HCEC 1CT (cell line): ENCODE results near the gene RNF217.
"Not testable (repeated sequence)": the region's sequence is repeated elsewhere in the genome, so short reads cannot be mapped to it uniquely, and the experiment has no call there.

Source experiments
- DNase-seq: peaks from one replicate; pipeline ENCODE4 v3.0.0-alpha.2; 2017

The RNF217 gene, protein sequence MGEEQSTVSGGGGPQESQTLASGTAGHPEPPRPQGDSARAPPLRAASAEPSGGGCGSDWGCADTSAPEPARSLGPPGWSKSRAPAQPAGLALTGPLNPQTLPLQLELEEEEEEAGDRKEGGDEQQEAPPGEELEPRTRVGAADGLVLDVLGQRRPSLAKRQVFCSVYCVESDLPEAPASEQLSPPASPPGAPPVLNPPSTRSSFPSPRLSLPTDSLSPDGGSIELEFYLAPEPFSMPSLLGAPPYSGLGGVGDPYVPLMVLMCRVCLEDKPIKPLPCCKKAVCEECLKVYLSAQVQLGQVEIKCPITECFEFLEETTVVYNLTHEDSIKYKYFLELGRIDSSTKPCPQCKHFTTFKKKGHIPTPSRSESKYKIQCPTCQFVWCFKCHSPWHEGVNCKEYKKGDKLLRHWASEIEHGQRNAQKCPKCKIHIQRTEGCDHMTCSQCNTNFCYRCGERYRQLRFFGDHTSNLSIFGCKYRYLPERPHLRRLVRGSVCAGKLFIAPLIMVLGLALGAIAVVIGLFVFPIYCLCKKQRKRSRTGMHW

DNA sequence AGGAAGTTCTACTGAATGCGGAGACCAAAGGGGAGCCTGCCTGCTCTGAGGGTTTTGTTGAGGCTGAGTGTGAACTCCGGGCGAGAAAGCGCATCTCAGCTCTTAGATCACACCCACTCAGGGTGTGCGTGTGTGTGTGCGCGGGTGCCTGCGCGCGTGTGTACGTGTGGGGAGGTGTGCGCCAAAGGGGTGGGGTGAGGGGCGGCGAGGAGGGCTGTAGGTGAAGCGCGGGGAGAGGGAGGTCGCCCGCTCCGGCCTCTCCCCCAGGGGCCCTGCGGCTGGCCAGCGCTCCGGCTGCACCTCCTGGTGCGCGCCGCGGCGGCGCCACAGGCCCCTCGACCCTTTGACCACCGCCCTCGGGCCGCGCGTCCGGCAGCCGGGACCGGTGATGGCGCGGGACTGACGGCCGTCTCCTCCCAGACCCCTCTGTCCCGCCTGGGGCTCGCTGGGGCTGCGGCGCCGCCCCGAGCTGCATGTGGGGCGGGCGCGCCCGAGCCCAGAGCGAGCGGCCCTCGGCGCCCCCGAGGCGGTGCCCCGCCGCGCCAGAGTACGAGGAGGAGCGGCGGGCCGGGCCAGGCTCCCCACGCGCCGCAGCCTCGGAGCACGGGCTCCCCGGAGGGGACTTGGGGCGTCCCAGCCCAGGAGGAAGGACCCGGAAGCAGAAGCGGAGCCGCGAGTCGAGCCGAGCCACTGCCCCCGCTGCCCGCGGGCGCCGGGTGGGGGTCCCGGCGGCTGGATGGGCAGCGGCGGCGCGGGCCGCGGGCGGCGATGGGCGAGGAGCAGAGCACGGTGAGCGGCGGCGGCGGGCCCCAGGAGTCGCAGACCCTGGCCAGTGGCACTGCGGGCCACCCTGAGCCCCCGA is at the start of gene RNF217:
TSS of gene RNF217 (plus strand) at position 661 of the 862 bp plus-strand sequence. CDS start at position 769, 108 bp downstream.
- peak; percentile 56 for DNase-seq

DNA sequence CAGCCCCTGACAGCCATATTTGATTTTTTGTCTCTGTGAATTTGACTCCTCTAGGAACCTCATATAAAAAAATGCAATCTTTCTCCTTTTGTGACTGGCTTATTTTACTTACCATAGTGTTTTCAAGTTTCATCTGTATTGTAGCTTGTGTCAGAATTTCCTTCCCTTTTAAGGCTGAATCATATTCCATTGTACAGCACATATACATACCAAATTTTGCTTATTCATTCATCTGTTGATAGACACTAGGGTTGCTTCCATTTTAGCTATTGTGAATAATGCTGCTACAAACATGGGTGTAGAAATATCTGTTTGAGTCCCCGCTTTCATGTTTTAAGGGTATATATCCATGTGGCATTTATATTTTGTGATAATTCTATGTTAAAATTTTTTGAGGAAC is 49.2 kb upstream of the RNF217 start:
- DNase-seq, result no peak

DNA sequence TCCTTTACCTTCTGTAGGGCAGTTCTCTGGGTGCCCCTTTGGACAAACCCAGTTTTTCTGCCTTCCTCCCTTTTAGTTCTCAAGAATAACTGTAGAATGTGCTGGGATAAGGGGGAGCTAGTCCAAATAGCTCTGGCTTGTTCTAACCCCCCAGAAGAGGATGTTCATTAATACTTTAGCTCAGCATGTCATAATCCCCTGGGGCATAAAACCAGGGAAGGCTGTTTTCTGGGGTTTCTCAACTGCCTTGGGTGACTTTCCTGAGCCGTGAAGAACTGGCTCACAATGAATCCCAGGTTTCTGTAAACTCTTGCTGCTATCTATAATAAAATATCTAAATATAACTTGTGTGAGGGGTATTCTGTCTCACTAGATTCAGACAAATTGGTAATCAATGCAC is 44.5 kb upstream of the RNF217 start:
- DNase-seq, result no peak

DNA sequence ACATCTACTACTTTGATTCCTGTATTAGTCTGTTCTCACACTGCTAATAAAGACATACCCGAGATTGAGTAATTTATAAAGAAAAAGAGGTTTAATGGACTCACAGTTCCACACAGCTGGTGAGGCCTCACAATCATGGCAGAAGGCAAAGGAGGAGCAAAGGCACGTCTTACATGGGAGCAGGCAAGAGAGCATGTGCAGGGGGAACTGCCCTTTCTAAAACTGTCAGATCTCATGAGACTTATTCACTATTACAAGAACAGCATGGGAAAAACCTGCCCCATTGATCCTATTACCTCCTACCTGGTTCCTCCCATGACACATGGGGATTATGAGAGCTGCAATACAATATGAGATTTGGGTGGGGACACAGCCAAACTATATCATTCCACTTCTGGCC is 42.5 kb upstream of the RNF217 start:
- DNase-seq, result not testable (repeated sequence)

DNA sequence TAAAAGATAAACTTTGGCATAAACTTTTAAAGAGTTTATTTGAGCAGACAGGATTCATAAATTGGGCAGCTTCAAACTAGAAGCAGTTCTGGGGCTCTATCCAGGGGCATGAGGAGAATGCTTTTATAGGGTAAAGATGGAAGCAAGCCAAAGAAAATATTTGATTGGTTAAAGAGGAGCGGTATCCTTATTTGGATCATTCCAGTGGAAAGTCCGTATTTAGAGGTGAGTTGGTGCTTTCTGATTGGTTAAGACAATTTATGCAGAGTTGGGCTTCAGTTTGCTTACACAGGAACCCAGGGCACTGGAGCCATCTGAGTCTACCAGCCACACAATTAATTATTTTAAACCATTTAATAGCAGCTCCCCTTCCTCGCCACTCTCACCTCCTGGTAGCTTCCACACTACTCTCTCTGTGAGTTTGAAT is 37.9 kb upstream of the RNF217 start:
- DNase-seq, result no peak

DNA sequence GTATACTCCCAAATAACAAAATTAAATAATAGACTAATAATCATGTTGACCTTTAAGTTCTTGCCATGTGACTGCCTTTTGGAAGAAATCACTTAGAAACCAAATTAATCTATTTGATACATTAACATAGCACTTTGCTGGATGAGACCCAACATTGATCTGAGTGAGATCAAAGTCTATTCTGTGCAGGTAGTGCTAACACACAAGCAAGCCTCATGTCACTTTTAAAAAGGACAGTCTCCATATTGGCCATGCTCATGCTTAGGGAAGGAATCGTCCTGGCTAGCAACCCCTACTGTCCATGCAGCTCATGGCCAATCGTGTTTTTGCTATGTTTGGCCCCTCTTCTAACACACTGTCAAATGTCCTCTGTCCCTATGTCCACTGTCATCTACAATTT is 35.8 kb upstream of the RNF217 start:
- no peak for DNase-seq

DNA sequence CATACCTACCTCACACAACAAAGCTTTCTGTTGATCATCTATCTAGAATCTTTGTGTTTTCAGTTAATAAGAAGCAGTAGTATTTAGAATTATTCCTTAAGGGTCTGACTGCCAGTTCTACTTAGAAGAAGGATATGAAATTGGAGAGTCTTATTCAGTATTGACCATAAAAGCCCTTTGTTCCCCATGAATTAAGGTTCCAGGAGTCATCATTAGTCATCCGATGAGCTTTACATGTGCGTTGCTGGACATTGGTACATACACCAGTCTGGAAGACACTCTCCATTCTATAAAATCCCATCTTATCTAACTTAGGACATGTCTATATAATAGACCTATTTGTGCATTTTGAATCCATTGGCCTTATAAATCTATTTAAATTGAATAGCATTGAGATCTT is 34.4 kb upstream of the RNF217 start:
- peak; percentile 81 for DNase-seq

DNA sequence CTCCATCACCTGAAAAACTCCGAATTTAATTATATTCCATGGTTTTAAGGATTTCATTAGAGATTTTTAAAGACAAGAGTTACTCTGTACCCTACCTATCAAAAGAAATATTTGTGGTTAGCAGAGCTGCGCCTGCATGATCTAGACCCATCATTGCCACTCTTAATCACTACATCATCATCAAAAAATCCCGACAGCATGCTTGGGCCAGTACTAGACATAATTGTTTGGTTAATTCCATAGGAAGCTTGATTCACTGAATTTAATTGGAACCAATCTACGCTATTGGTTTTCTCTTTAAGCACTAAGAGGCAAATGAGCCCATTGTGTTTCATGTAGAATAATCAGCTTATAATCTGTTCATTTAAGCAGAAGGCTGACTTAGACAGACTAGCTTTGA is 33.4 kb upstream of the RNF217 start:
- DNase-seq, result no peak

DNA sequence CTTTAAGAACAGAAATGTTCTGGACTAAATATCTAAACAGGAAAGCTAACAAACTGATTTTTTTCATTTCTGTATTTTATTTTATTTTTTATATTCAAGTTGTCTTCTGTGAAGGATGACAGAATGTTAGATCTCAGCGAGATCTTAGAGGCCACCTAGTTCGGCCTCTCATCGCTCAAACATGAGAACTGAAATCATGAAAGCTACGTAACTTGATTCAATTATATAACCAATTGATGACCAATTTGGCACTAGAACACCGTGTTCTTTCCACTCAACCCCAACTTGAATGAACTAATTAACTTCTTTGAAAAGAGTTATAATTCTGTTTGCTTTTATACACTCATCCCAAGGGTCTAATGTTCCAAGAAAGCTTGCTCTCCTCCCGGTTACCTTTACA is 24.6 kb upstream of the RNF217 start:
- DNase-seq, result no peak

DNA sequence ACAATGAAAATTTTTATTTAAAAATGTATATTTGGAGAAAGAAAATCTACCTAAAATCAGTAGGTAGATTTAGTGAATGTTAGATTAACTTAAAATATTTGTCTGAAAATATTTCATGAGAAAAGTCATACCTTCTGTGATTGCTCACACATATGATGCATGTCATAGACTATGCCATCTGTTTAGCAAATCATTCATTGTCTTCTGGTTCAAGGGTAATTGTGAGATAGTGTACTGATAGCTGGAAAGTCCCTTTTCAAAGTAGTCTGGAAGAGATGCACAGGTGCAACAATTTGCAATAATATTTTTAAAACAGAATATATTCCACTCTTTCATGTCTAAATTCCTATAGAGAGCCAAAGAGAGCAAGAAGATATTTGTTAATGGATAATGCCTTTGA is 21.0 kb upstream of the RNF217 start:
- DNase-seq, result no peak

DNA sequence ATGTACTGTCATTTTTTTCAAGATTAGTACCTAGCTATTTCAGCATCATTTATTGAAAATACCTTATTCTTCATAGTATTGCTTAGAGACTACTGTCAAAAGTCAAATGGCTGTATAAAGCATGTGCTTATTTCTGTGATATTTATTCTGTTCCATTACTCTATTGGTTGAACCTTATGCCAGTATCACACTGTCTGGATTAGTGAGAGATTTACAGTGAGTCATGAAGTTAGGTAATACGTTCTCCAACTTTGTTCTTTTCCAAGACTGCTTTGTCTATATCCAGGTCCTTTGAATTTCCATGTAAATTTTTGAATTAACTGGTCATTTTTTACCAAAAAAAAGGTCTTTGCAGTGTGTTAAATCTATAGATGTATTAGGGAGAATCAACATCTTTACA is 18.6 kb upstream of the RNF217 start:
- peak; percentile 57 for DNase-seq

DNA sequence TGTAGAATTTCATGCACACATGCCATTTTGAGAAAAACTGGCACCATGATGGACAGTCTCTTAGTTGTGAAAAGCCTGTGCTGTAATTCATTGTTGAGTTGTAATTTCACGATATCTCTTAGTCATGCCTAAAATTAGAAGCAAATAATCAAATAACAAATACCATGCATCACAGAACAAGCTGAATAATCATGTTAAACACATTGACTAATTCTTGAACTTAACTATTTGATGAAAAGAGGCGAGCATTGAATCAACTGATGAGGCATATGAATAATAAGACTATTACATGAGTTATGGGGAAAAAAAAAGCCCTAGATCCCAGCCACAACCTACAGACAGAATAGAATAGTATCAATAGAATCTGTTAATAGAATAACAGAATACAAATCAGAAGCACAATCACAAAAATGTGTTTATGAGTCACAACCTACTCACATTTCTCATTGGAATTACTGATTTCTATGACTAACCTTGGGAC is 14.2 kb upstream of the RNF217 start:
- DNase-seq, result peak; percentile 76

DNA sequence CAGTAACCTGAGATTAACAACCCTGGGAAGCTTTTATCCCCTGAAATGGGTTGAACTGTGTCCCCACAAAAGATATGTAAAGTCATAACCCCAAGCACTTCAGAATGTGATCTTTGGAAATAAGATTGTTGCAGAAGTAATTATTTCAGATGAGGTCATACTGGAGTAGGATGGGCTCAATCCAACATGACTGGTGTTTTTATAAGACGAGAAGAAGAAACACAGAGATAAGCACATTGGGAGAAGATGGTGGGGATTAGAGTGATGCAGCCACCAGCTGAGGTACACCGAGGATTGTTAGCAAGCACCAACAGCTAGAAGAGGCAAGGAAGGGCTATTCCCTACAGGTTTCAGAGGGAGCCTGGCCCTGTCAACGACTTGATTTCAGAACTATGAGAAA is 12.5 kb upstream of the RNF217 start:
- DNase-seq, result no peak

DNA sequence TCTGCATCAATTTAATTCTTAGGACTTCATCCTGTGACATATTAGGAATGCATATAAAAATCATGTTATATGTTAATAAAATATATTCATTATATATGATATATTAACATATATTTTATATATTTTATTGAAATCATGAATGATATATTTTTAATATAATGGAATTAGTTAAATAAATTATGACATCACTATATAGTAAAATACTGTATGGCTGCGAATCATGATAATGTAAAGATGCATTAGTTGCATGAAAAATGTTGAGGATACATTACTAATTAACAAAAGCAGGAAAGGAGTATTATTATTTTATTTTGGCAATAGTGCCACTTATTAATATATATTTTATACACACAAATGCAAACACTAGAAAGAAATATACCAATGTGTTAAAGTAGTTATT is 8.4 kb upstream of the RNF217 start:
- DNase-seq, result no peak

DNA sequence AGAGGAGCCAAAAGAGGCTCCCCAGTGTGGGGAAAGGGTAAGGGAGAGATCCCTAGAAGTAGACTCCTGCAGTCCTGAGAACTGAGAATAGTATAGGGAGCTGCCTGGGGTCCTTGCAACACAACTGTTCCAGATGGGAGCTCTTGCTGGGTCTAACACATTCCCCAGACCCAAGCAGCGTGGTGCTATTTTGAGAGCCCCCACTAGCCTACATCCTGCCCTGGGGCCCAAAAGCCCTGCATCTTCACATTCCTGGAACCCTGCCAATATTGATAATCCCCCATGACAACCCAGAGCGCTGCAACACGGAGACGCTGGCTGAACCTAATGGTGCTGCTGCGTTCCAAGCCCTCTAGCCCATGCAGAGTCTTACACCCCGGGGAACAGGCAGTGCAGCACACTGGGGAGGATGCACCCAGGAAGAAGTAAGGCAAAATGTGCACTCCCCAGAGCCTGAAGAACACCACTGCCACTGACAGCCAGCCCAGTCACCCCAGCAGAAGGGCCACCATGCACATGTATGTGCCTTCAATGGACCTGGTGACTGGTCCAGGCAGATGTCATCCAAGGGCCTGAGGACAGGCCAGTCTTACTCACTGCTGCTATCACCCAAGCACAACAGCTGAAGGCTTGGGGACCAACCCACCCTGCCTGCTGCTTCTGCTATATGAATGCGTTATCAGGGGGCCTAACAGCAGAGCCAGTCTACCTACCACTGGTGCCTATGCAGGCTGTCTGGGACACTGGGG is 7.0 kb upstream of the RNF217 start:
- no peak for DNase-seq

DNA sequence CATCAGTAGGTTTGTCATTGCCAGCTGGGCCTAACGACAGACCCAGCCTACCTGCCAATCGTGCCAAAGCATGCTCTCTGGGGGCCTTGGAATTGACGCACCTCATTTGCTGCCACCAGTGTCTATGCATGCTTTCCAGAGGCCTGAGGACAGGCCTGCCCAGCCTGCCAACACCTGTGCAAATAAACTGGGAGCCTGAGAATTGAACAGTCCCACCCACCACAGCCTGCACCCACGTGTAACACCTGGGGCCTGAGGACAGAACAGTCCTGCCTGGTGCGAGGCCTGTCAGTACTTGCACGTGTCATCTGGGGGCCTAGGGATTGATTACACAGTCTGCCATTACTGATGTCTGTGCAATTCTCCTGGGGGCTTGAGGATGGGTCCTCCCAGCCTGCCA is 6.2 kb upstream of the RNF217 start:
- no peak for DNase-seq

DNA sequence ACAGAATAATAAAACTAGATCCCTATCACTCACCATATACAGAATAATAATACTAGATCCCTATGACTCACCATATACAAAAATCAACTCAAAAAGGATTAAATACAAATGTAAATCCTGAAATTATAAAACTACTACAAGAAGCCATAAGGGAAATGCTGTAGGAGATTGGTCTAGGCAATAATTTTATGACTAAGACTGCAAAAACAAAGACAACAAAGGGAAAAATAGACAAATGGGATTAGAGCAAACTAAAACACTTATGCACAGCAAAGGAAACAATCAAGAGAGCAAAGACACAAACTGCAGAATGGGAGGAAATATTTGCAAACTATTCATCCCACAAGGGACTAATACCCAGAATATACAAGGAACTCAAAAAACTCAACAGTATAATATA is 4.1 kb upstream of the RNF217 start:
- DNase-seq, result no peak

DNA sequence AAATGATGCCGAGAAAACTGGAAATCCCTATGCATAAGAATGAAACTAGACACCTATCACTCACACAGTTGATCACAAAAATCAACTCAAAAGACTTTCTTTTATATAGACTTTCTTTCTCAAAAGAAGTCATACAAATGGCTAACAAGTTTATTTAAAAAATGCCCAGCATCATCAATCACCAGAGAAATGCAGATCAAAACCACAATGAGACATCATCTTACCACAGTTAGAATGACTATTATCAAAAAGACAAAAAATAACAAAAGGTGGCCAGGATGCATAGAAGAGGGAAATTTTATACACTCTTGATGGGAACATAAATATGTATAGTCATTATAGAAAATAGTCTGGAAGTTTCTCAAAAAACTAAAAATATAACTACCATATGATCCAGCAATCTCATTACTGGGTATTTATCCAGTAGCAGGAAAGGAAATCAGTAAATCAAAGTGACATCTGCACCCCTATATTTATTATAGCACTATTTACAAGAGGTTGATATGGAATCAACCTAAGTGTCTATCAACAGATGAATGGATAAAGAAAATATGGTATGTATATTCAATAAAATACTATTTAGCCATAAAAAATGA is 3.4 kb upstream of the RNF217 start:
- DNase-seq, result peak; percentile 79

DNA sequence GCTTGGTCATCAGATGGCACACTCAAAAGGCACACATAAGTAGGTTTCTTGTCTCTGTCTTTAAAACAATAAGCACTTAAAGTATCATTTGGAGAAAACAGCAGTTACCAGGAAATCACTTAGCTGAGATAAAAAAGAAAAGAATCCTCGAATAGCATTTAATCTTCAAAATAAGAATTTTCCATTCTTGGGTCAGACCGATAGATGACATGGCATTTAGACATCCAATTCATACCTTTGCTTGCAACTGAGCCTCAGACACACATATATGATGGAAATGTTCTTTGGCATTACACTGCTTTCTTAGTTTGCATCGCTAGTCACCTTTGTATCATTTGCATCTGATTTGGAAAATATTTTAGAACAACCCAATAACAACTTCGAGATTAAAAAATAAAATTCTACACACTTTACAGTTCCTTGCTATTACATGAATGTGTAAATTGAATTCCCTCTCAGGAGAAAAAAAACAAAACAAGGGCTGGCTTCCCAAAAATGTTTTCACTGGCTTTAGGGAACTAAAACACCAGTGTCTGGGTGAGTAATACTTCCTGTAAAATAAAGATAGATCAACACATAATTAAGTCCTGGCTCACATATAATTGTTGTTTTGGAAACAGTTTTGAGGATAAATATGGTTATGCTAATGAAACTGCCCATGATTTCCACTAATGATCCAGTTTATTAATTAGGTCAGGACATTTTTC is 1.3 kb upstream of the RNF217 start:
- DNase-seq, result peak; percentile 25

DNA sequence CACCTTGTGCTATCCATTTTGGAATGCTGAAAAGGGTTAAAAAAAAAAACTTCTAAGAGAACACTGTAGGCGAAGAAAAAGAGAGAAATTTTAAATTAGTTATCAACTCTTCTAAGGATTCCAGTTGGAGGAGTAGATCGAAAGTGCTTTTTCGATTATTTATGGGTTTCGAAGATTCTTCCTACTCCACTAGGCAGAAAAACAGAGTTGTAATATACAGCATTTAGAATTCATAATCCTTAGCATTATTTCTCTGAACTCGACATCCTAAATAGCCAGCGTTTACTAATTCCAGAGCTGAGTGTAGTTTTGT is 817 bp upstream of the RNF217 start:
- DNase-seq, result no peak

DNA sequence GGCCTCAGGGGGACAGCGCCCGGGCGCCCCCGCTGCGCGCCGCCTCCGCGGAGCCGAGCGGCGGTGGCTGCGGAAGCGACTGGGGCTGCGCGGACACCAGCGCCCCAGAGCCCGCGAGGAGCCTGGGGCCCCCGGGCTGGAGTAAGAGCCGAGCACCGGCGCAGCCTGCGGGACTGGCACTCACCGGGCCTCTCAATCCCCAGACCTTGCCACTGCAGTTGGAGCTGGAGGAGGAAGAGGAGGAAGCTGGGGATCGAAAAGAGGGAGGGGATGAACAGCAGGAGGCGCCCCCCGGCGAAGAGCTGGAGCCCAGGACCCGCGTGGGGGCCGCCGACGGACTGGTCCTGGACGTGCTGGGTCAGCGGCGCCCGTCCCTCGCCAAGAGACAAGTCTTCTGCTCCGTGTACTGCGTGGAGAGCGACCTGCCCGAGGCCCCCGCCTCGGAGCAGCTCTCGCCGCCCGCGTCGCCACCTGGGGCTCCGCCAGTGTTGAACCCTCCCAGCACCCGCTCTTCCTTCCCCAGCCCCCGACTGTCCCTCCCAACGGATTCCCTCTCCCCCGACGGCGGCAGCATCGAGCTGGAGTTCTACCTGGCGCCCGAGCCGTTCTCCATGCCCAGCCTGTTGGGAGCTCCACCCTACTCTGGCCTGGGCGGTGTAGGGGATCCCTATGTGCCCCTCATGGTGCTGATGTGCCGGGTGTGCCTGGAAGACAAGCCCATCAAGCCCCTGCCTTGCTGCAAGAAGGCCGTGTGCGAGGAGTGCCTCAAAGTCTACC is 590 bp downstream of the RNF217 start:
- peak; percentile 44 for DNase-seq
